Measurements from ENCODE around the gene FGF12.

The FGF12 gene

GRCh38 chr3:192106543-192106942, 620.8 kb downstream of the FGF12 start:
- in situ Hi-C loops (cut with MboI; ENCODE audit: low pct_unique_long_range_greater_than_20kb, low sequenced_read_pairs, unreplicated experiment), result no loop called here
- no peak for TF ChIP-seq CTCF (IDR thresholded peaks at IDR 0.05; ENCODE audit: extremely low read depth, insufficient read depth, missing control alignments)
- no peak for DNase-seq (ENCODE audit: low spot score)

GRCh38 chr3:192092388-192093005, 634.8 kb downstream of the FGF12 start:
- TF ChIP-seq CTCF (IDR thresholded peaks at IDR 0.05; ENCODE audit: extremely low read depth, insufficient read depth, missing control alignments), result no peak
- in situ Hi-C loops (cut with MboI; ENCODE audit: low pct_unique_long_range_greater_than_20kb, low sequenced_read_pairs, unreplicated experiment), result no loop called here
- DNase-seq (ENCODE audit: low spot score), result no peak

GRCh38 chr3:192091831-192092230, 635.5 kb downstream of the FGF12 start:
- no peak for TF ChIP-seq CTCF (IDR thresholded peaks at IDR 0.05; ENCODE audit: extremely low read depth, insufficient read depth, missing control alignments)

GRCh38 chr3:192090586-192090985, 636.8 kb downstream of the FGF12 start:
- peak; percentile 41 for TF ChIP-seq CTCF (IDR thresholded peaks at IDR 0.05; ENCODE audit: extremely low read depth, insufficient read depth, missing control alignments)
- in situ Hi-C loops (cut with MboI; ENCODE audit: low pct_unique_long_range_greater_than_20kb, low sequenced_read_pairs, unreplicated experiment), result no loop called here
- DNase-seq (ENCODE audit: low spot score), result no peak

More at GRCh38 chr3:192091831-192092230, 635.5 kb downstream of the FGF12 start:
- no peak for DNase-seq (ENCODE audit: low spot score)
- in situ Hi-C loops (cut with MboI; ENCODE audit: low pct_unique_long_range_greater_than_20kb, low sequenced_read_pairs, unreplicated experiment), result no loop called here

All from GM13977 (cell line).